ENCODE results near the gene CYP4V2.

CYP4V2 gene

GRCh38 chr4:186169945-186170802 is 21.2 kb upstream of the CYP4V2 start:
- Histone ChIP-seq H3K4me3 (ENCODE audit: low read depth, low read length) (no peak overlapping the region), H3K9me3 (ENCODE audit: control insufficient read depth, low read length) (no peaks in the 10 kb centered on the region), H3K36me3 (ENCODE audit: control insufficient read depth, insufficient read depth, low read length) (no peaks in the 10 kb centered on the region), H3K4me1 (no peaks in the 10 kb centered on the region), H3K79me2 (no peaks in the 10 kb centered on the region), H3K27me3 (ENCODE audit: control insufficient read depth, insufficient read depth, low read length) (no peaks in the 10 kb centered on the region), H2AFZ (no peak overlapping the region), H3K27ac (no peak overlapping the region), H3K4me2 (ENCODE audit: low read length) (no peak overlapping the region), H3K9ac (no peak overlapping the region)
- TF ChIP-seq CTCF (IDR thresholded peaks at IDR 0.05) = no peak

- Histone ChIP-seq H3K27ac (no peak overlapping the region), H3K4me2 (ENCODE audit: low read length) (no peak overlapping the region), H3K36me3 (ENCODE audit: control insufficient read depth, insufficient read depth, low read length) (no peaks in the 10 kb centered on the region), H3K4me3 (ENCODE audit: low read depth, low read length) (no peak overlapping the region), H3K79me2 (no peaks in the 10 kb centered on the region), H3K9ac (no peak overlapping the region), H3K9me3 (ENCODE audit: control insufficient read depth, low read length) (no peaks in the 10 kb centered on the region), H3K4me1 (no peaks in the 10 kb centered on the region), H3K27me3 (ENCODE audit: control insufficient read depth, insufficient read depth, low read length) (no peaks in the 10 kb centered on the region), H2AFZ (no peak overlapping the region)
- TF ChIP-seq CTCF (IDR thresholded peaks at IDR 0.05) = no peak
Measured at GRCh38 chr4:186170966-186171365, 20.4 kb upstream of the CYP4V2 start.

GRCh38 chr4:186172546-186172945 is 18.8 kb upstream of the CYP4V2 start:
- H3K9ac ChIP-seq = no peak overlapping the region
- no peaks in the 10 kb centered on the region for H3K27me3 ChIP-seq (ENCODE audit: control insufficient read depth, insufficient read depth, low read length)
- no peak overlapping the region for H2AFZ ChIP-seq
- H3K36me3 ChIP-seq (ENCODE audit: control insufficient read depth, insufficient read depth, low read length) = no peaks in the 10 kb centered on the region
- no peaks in the 10 kb centered on the region for H3K9me3 ChIP-seq (ENCODE audit: control insufficient read depth, low read length)
- H3K79me2 ChIP-seq = no peaks in the 10 kb centered on the region
- H3K4me1 ChIP-seq = no peaks in the 10 kb centered on the region
- no peak overlapping the region for H3K27ac ChIP-seq
- no peak overlapping the region for H3K4me3 ChIP-seq (ENCODE audit: low read depth, low read length)
- no peak overlapping the region for H3K4me2 ChIP-seq (ENCODE audit: low read length)
- no peak for TF ChIP-seq CTCF (IDR thresholded peaks at IDR 0.05)

GRCh38 chr4:186188107-186188506 is 3.3 kb upstream of the CYP4V2 start:
- Histone ChIP-seq H3K79me2 (no peaks in the 10 kb centered on the region), H3K4me1 (no peaks in the 10 kb centered on the region), H3K36me3 (ENCODE audit: control insufficient read depth, insufficient read depth, low read length) (no peaks in the 10 kb centered on the region), H3K27ac (no peak overlapping the region), H3K27me3 (ENCODE audit: control insufficient read depth, insufficient read depth, low read length) (no peaks in the 10 kb centered on the region), H3K4me2 (ENCODE audit: low read length) (no peak overlapping the region), H3K9ac (no peak overlapping the region), H3K4me3 (ENCODE audit: low read depth, low read length) (no peak overlapping the region), H2AFZ (no peak overlapping the region), H3K9me3 (ENCODE audit: control insufficient read depth, low read length) (no peaks in the 10 kb centered on the region)
- no peak for TF ChIP-seq CTCF (IDR thresholded peaks at IDR 0.05)

- no peaks in the 10 kb centered on the region for H3K4me1 ChIP-seq
- H3K27ac ChIP-seq = no peak overlapping the region
- H2AFZ ChIP-seq = no peak overlapping the region
- H3K9me3 ChIP-seq (ENCODE audit: control insufficient read depth, low read length) = no peaks in the 10 kb centered on the region
- no peak overlapping the region for H3K9ac ChIP-seq
- peak overlapping the region; percentile 72 for H3K4me3 ChIP-seq (ENCODE audit: low read depth, low read length)
- no peaks in the 10 kb centered on the region for H3K36me3 ChIP-seq (ENCODE audit: control insufficient read depth, insufficient read depth, low read length)
- H3K79me2 ChIP-seq = no peaks in the 10 kb centered on the region
- no peaks in the 10 kb centered on the region for H3K27me3 ChIP-seq (ENCODE audit: control insufficient read depth, insufficient read depth, low read length)
- no peak overlapping the region for H3K4me2 ChIP-seq (ENCODE audit: low read length)
- TF ChIP-seq CTCF (IDR thresholded peaks at IDR 0.05) = no peak
Measured at GRCh38 chr4:186189656-186190055, 1.7 kb upstream of the CYP4V2 start.
